ENCODE data around the gene CAMK1D. TPM values are rescaled to one million over a fixed set of nuclear protein-coding genes. Genes with fewer than 3 reads are reported as not detected.
"Not testable (repeated sequence)": the region's sequence is repeated elsewhere in the genome, so short reads cannot be mapped to it uniquely, and the experiment has no call there.

CAMK1D gene
- polyA plus RNA-seq, 3 donors = 2.2 to 9.7 (median 8.4) TPM

DNA sequence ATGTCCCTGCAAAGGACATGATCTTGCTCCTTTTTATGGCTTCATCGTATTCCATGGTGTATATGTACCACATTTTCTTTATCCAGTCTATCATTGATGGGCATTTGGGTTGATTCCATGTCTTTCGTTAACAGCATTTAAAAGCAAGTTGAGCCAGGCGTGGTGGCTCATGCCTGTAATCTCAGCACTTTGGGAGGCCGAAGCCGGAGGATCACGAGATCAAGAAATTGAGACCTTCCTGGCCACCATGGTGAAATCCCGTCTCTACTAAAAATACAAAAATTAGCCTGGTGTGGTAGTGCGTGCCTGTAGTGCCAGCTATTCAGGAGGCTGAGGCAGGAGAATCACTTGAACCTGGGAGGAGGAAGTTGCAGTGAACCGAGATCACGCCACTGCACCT is 147.7 kb downstream of the CAMK1D start:
- H3K27ac ChIP-seq (ENCODE audit: low read depth, low read length) = not testable (repeated sequence)
- 98 to 99% (median 98%) methylated on average over 10 of the region's 10 CpGs for WGBS, 3 donors

DNA sequence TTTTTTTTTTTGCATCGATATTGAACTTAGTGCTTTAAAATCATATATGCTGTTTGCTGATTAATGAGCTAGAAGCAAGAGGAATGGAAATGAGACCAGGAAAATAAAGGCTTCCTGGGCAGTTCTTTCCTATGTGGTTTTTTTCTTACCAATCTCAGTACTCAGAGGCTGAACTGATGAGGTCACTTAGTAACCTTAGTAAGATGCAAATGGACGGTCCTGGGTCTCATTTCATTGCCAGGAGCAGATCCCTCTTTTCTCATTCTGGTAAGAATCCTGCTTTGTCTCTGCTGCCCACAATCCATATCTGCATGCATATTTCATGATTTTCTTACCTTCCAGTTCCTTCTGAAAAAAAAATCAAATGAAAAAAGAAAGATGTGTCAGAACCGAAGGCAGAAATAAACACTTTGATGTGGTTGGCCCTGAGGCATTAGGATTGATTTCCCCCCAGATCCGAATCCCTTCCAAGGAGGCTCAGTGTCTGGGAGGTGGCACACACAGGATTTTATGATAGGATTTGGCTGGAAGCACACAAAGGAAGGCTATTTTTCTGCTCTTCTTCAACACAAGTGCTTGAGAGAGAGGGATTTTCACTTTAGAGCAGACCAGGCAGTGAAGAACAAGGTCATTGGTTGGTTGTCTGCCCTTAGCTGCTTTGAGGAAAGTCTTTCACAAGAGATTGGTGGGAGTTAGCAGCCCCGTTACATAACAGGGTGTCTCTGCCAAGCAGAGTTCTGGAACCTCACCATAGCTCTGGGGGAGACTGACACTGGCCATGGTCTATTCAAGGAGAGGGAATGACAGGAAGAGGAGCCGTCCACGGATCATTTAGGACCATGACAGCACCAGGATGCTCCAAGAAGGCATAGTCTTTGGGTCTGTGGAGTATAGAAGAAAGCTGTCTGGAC is 150.0 kb downstream of the CAMK1D start:
- 51 to 57% (median 52%) methylated on average over 7 of the region's 7 CpGs for WGBS, 3 donors
- H3K27ac ChIP-seq (ENCODE audit: low read depth, low read length) = no peak overlapping the region

DNA sequence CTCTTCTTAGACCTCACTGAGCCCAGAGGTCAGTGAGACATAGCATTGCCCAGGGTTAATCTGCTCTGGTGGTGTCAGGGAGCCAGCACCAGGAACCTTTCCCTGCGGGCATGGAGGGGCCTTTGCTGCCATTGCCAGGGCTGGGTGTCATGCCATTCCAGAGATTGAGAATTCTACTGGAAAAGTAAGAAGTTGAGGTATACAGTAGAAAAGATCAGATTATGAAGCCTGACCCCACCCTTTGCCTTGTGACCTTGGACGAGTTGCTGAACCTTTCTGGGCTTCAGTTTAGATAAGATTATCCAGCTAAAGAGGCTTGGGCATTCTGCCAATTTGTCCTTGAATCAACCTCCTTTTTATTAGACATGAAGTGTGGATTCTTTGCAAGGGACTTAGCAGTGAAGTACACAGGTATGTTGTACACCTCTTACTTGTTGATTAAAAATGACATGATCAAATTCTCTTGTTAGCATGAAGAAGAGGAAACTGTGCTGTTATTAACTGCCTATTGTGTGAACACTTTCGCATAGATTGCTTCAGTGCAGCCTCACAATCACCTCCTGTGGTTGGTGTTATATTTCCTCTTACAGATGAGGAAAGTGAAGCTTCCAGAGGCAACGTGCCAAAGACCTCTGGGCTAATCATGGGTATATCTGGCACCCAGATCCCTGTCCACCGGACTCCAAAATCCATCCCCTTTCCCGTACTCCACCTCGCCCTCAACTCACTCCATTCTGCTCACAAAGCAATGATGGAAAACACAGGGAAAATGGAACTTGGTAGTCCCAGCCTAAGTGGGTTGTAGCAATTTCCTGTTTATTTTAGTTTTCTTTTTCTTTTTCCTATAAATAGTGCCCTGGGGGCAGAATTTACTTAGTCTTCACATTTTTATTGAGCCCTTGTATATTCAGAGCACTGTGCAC is 151.3 kb downstream of the CAMK1D start:
- WGBS, 3 donors = 31 to 35% (median 33%) methylated on average over 7 of the region's 7 CpGs
- no peak overlapping the region for H3K27ac ChIP-seq (ENCODE audit: low read depth, low read length)

DNA sequence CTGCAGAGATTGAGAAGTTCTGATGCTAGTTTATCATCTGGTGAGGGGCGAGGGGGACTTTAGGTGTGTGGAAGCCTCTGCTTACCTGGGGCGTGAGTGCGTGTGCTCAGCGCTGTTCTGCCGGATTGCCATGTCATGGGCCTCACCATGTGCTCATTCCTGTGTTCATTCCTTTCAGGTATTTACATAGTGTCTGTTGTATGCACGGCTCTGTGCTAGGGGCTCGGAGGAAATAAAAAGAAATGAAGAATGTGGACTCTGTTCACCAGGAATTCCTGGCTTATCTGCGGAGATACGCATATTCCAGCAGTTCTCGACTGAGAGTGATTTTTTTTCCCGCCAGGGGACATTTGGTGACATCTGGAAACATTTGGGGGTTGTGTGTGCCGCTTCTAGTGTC is 152.0 kb downstream of the CAMK1D start:
- H3K27ac ChIP-seq (ENCODE audit: low read depth, low read length) = no peak overlapping the region
- WGBS, 3 donors = 31 to 69% (median 62%) methylated on average over 12 of the region's 12 CpGs

DNA sequence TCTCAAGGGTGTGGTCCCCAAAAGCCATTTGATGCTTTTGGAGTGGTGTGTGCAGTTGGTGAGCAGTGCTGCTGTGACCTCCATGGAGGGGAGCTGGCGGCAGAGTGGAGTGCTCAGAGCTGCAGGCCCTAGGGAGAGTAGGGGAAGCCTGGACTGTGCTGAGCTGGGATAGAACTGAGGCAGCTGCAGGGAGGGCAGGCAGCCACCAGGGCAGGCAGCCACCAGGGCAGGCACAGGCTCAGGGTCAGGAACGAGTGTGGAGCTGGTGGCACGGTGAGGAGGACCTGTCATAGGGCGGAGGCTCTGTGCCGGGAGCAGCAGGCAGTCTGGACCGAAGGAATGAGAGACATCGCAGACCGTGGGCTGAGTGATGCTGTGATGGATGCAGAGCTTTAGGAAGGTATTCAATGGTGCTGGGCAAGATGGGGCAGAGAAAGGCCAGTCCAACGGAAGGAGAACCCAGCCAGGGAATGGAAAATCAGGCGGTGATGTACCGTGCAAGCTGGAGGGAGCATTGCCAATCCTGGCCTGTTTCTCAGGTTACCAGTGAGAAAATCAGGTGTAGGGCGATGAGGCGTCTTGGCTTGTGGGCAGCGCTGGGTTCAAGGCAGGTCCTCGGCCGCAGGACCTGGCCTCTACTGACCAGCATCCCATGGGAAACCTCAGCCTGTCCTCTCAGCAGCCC is 152.6 kb downstream of the CAMK1D start:
- WGBS, 3 donors = 47 to 79% (median 78%) methylated on average over 16 of the region's 16 CpGs
- H3K27ac ChIP-seq (ENCODE audit: low read depth, low read length) = no peak overlapping the region

GRCh38 chr10:12502526-12503274 is 153.4 kb downstream of the CAMK1D start:
- 95 to 96% (median 95%) methylated on average over 19 of the region's 19 CpGs for WGBS, 3 donors

DNA sequence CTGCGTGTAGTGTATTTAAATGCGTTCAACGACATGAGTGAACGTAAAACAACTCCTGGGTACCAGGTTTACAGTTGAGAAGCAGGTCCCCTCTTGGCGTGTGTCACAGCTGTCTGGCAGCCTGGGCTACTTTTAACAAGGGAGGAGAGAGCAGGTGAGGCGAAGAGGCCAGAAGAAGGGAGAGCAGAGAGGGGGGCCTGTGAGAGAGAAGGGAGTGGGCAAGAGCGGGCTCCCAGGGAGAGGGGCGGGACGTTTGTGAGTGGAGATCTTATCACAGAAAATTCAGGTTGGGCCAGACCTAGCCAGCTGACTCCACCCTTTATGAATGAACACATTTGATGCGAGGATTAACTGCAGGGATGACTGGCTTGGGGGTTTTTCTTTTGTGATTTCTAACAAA is 154.0 kb downstream of the CAMK1D start:
- no peak overlapping the region for H3K27ac ChIP-seq (ENCODE audit: low read depth, low read length)
- WGBS, 3 donors = 65 to 93% (median 84%) methylated on average over 10 of the region's 10 CpGs

More at GRCh38 chr10:12502526-12503274, 153.4 kb downstream of the CAMK1D start:
- no peak overlapping the region for H3K27ac ChIP-seq (ENCODE audit: low read depth, low read length)

GRCh38 chr10:12504176-12504575 is 154.8 kb downstream of the CAMK1D start:
- no peak overlapping the region for H3K27ac ChIP-seq (ENCODE audit: low read depth, low read length)
- 90 to 98% (median 90%) methylated on average over 11 of the region's 11 CpGs for WGBS, 3 donors

- H3K27ac ChIP-seq (ENCODE audit: low read depth, low read length) = no peak overlapping the region
- WGBS, 3 donors = 94 to 97% (median 96%) methylated on average over 10 of the region's 10 CpGs
Observed at GRCh38 chr10:12504628-12505027, 155.3 kb downstream of the CAMK1D start.

DNA sequence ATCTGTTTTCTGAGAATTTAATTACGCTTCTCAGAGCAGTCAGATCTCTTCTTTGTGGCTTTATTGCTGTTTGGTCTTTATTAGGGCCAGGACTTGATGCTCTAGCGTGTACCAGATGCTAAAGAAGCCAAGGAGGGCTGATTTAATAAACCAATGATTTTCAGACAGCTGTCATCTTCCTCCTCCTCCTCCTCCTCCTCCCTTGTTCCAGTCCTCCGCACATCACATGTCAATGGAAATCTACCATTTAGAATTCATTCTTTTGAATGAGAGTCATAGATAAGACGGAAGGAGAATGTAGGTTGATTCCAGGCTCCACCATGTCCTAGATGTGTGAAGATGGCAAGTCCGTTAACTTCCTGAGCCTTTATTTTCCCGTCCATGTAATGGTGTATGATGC is 156.3 kb downstream of the CAMK1D start:
- no peak overlapping the region for H3K27ac ChIP-seq (ENCODE audit: low read depth, low read length)
- 95 to 97% (median 96%) methylated on average over 6 of the region's 6 CpGs for WGBS, 3 donors

DNA sequence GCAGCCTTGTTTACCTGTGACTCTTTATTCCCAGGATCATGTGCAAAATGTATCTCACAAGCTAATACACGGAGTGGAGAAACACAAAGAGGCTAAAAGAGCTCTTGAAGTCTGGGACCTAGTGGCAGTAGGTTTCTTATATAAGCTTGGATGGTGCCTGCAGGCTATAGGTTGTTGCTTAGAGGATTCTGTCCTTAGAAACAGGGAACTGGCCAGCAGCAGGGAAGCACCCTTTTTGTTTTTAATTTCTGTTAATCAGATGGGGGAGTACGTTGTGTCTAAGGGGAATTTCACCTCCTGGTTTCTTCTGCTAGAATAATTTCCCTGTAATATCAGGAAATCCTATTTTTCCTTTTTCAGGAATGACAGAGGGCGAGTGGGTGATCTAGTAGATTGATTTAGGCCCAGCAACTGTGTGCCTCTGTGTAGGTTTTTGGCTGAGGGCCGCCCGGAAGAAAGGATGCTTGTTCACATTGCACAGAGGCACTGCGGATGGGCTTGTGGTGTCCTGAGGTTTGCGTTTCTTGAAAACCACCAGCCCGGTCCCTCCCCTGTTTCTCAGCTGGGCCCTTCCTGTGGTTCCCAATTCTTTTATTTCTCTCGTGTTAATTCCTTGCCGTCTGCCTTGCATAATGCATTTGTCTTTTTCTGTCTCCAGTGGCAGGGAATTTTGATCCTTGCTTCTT is 158.0 kb downstream of the CAMK1D start:
- WGBS, 3 donors = 62 to 85% (median 65%) methylated on average over 10 of the region's 10 CpGs
- no peak overlapping the region for H3K27ac ChIP-seq (ENCODE audit: low read depth, low read length)

DNA sequence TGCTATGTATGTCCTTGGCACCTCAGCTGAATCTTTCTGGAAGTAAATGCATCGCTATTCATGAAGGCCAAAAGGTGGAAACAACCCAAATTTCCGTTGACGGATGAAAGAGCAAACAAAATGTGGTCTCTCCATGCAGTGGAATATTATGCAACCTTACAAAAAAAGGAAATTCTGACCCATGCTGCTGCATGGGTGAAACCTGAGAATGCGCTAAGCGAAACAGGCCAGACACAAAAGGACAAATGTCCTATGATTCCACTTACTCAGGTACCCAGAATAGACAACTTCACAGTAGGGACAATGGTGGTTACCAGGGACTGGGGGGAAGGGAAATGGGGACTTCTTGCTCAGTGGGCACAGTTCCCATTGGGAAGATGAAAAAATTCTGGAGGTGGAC is 158.8 kb downstream of the CAMK1D start:
- 59 to 71% (median 69%) methylated on average over 5 of the region's 5 CpGs for WGBS, 3 donors

DNA sequence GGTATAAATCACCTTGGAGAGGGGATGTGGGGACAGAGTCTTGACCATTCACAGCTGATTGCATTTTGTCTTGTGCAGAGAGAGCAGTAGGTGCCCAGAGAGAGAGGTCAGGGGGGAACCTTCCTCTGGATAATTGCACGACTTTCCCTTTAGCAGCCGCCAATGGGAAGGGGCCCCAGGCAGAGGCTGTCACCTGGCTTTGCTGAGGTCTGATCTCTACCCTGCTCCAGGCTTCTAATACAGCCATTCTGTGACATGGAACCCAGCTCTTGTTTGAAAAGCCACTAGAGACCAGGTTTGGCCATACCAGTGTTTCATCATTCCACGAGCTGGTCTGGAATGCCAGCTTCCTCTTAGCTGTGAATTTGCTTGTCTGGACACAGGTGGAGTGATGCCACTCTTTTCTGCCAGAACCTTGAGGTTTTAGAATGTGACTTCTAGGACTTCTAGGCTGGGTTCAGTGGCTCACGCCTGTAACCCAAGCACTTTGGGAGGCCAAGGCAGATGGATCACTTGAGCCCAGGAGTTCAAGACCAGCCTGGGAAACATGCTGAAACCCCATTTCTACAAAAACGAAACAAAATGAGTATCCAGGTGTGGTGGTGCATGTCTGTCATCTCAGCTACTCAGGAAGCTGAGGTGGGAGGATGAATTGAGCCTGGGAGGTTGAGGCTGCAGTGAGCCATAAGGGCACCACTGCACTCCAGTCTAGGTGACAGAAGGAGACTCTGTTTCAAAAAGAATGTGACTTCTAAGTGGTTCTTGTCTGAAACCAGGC is 159.9 kb downstream of the CAMK1D start:
- H3K27ac ChIP-seq (ENCODE audit: low read depth, low read length) = no peak overlapping the region
- 78 to 82% (median 79%) methylated on average over 5 of the region's 5 CpGs for WGBS, 3 donors

More for the DNA sequence above, 158.8 kb downstream of the CAMK1D start:
- H3K27ac ChIP-seq (ENCODE audit: low read depth, low read length) = no peak overlapping the region

GRCh38 chr10:12509794-12510100 is 160.4 kb downstream of the CAMK1D start:
- WGBS, 3 donors = 91 to 98% (median 96%) methylated on average over 2 of the region's 2 CpGs
- H3K27ac ChIP-seq (ENCODE audit: low read depth, low read length) = no peak overlapping the region

- 62 to 82% (median 72%) methylated on average over 8 of the region's 8 CpGs for WGBS, 3 donors
- no peak overlapping the region for H3K27ac ChIP-seq (ENCODE audit: low read depth, low read length)
Observed at GRCh38 chr10:12510501-12510941, 161.2 kb downstream of the CAMK1D start.

- WGBS, 3 donors = 53 to 80% (median 71%) methylated on average over 4 of the region's 4 CpGs
- H3K27ac ChIP-seq (ENCODE audit: low read depth, low read length) = no peak overlapping the region
Observed at GRCh38 chr10:12510984-12511383, 161.6 kb downstream of the CAMK1D start.

DNA sequence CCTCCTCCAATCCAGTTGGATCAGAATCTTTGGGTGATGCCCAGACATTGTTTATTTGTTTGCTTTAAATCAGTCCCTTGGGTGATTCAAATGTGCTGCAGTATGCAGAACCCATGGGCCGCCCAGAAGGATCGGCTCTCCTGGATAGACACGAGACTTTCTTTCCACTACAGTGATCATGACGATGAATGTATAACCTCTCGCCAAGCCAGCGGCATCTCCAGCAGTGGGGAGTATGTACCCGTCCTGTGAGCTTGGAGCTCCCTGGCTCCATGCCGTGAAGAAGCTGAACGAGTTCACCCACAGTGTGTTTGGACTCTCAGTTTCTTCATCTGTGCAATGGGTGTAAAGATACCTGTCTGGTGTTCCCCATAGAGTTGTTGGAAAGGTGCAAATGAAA is 162.3 kb downstream of the CAMK1D start:
- 94 to 96% (median 94%) methylated on average over 9 of the region's 9 CpGs for WGBS, 3 donors
- no peak overlapping the region for H3K27ac ChIP-seq (ENCODE audit: low read depth, low read length)
